SKM-1 treated with dmso at 0.1 percent for 144 hours (cell line): Measurements from ENCODE around the gene SCYGR3.

ENCODE experiments used
- DNase-seq: peaks from one replicate; lab custom pipeline; 2025; ENCODE audit not compliant: unreplicated experiment; lab: John Stamatoyannopoulos, UW

Gene SCYGR3

GRCh38 chr2:227614740-227615139 lies at the start of gene SCYGR3:
Gene SCYGR3 (minus strand): TSS chr2:227614840. CDS start chr2:227614840, 0 bp downstream.
- DNase-seq: no peak

- DNase-seq: no peak
Measured at GRCh38 chr2:227661827-227662226, 47.2 kb upstream of the SCYGR3 start.

GRCh38 chr2:227661025-227661649 lies 46.5 kb upstream of the SCYGR3 start:
- DNase-seq: no peak

- DNase-seq: no peak
Measured at GRCh38 chr2:227657199-227657845, 42.7 kb upstream of the SCYGR3 start.

GRCh38 chr2:227655454-227655853 lies 40.8 kb upstream of the SCYGR3 start:
- peak; percentile 35 for DNase-seq

- no peak for DNase-seq
Measured at GRCh38 chr2:227654426-227654825, 39.8 kb upstream of the SCYGR3 start.

GRCh38 chr2:227653419-227653818 lies 38.8 kb upstream of the SCYGR3 start:
- no peak for DNase-seq

GRCh38 chr2:227643990-227644551 lies 29.4 kb upstream of the SCYGR3 start:
- no peak for DNase-seq

GRCh38 chr2:227642656-227643055 lies 28.0 kb upstream of the SCYGR3 start:
- DNase-seq: no peak

GRCh38 chr2:227634201-227634600 lies 19.6 kb upstream of the SCYGR3 start:
- no peak for DNase-seq

- no peak for DNase-seq
Measured at GRCh38 chr2:227632827-227633226, 18.2 kb upstream of the SCYGR3 start.

GRCh38 chr2:227630322-227630721 lies 15.7 kb upstream of the SCYGR3 start:
- DNase-seq: no peak

GRCh38 chr2:227629435-227629834 lies 14.8 kb upstream of the SCYGR3 start:
- DNase-seq: no peak

GRCh38 chr2:227627769-227628168 lies 13.1 kb upstream of the SCYGR3 start:
- no peak for DNase-seq

- DNase-seq: no peak
Measured at GRCh38 chr2:227626580-227627151, 12.0 kb upstream of the SCYGR3 start.

- no peak for DNase-seq
Measured at GRCh38 chr2:227625420-227625819, 10.8 kb upstream of the SCYGR3 start.

- DNase-seq: no peak
Measured at GRCh38 chr2:227623226-227623625, 8.6 kb upstream of the SCYGR3 start.

- no peak for DNase-seq
Measured at GRCh38 chr2:227617316-227618230, 2.9 kb upstream of the SCYGR3 start, which contains the start of gene SCYGR4. Gene SCYGR4 (plus strand): TSS chr2:227617498. CDS start chr2:227617498, 0 bp downstream.

- no peak for DNase-seq
Measured at GRCh38 chr2:227616631-227617030, 2.0 kb upstream of the SCYGR3 start.

GRCh38 chr2:227615906-227616305 lies 1.3 kb upstream of the SCYGR3 start:
- DNase-seq: no peak

- no peak for DNase-seq
Measured at GRCh38 chr2:227615181-227615580, 541 bp upstream of the SCYGR3 start.
